Measurements from ENCODE around the gene CACNA1D. TPM values are rescaled to one million over a fixed set of nuclear protein-coding genes. Genes with fewer than 3 reads are reported as not detected.

The CACNA1D gene
- total RNA-seq, 4 donors from 2014 or later: 0.85 to 0.88 TPM; not detected in 2

DNA sequence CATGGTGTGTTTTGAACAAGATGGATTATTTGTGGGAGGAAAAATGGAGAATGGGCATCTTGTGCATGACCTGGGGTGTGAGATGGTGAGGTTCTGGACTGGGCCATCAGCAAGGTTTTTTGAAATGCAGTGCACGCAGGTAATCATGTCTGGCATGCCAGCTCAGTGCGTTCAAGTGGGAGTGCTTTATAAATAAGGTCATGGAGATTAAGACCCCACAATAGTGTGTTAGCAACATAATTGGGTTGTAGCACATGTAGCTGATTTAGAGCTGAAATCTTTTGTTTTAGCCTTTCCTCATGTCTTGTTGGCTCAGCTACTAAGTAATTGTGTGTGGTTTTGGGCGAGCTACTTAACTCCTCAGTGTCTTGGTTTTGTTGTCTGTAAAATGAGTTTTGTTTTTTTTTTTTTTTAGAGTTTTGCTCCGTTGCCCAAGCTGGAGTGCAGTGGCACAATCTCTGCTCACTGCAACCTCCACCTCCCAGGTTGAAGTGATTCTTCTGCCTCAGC is 3.9 kb upstream of the CACNA1D start:
- no peak for TF ChIP-seq CTCF (IDR thresholded peaks at IDR 0.05; ENCODE audit: low read depth)

- no peak for TF ChIP-seq CTCF (IDR thresholded peaks at IDR 0.05; ENCODE audit: low read depth)
Measured at GRCh38 chr3:53491276-53491675, 3.1 kb upstream of the CACNA1D start.

DNA sequence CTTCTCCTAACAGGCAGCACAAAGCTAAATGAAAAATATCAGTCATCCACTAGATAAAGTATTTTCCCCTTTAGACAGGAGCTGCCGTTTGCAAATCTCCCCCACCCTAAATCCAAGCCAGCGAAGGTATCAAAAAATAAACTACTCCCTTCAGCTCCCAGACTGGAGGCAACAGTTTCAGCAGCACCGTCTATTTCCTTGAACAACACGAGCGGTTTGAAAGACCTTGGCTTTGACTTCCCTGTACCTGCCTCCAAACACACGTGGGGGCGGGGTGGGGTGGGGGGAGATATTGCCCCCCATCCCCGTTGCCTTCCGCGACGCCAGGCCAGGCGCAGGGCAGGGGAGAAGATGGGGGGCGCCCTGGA is 832 bp upstream of the CACNA1D start:
- TF ChIP-seq CTCF (IDR thresholded peaks at IDR 0.05; ENCODE audit: low read depth): no peak

DNA sequence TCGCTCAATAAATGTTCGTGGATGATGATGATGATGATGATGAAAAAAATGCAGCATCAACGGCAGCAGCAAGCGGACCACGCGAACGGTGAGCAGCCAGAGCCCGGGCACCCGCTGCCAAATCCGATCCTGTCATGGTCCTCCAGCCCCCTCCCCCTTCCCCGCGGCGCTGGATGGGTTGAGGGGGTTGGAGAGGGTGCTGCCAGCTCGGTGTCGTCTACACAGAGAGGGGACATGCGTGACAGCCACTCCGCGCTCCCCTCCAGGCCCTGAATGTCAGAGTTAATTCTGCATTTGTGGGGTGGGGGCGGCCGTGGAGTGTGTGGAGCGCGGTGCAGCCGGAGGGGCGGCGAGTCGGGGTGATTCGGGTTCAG is 722 bp downstream of the CACNA1D start:
- no peak for TF ChIP-seq CTCF (IDR thresholded peaks at IDR 0.05; ENCODE audit: low read depth)

DNA sequence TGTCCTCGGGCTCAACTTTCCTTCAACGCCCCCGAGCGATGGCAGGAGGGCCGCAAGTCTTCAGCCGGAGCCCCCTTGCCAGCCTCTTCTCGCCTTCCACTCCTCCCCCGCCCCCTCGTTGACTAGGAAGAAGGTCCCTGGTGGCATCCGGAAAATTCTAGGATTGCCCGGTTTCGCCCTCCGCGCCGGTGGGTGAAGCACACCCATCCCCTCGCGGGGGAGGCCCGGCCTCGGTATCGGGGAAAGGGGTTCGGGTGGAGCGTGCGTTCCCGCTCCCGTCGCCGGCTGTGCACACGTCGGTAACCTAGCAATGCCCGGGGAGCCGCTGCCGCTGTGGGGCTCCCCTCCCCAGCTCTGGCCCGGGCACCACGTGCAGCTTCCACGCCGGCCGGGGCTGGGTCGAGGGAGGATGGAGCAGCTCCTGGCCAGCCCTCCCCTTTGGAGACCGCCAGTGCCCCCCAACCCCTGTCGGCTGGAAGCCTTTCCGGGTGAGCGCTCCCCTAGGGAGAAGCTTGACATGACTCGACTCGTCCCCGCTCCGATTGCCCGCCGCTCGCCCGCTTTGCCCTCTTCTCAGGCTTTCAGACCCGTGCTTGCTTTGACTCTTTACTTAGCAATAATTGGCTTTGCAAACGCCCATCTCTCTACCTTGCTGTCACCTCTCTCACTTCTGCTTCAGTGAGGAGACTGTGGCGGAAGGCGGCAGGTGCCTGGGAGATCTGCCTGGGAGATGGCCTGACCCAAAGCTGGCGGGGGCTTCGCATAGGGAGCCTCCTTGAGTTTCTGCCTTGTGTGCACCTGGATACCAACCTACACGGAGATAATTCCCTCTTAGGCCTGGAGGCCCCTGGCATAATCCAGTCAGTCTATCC is 1.3 kb downstream of the CACNA1D start:
- TF ChIP-seq CTCF (IDR thresholded peaks at IDR 0.05; ENCODE audit: low read depth): no peak

GRCh38 chr3:53496392-53496670 is 1.9 kb downstream of the CACNA1D start:
- no peak for TF ChIP-seq CTCF (IDR thresholded peaks at IDR 0.05; ENCODE audit: low read depth)

DNA sequence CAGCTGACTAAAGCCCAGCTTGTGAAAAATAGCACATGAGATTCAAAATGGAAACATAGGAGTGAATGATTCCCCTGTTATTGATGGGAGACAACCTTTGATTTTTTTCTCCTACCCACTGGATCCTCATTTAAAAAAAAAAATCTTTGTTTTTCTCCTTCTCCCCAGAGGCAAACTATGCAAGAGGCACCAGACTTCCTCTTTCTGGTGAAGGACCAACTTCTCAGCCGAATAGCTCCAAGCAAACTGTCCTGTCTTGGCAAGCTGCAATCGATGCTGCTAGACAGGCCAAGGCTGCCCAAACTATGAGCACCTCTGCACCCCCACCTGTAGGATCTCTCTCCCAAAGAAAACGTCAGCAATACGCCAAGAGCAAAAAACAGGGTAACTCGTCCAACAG is 2.6 kb downstream of the CACNA1D start:
- no peak for TF ChIP-seq CTCF (IDR thresholded peaks at IDR 0.05; ENCODE audit: low read depth)

All from subcutaneous adipose tissue (tissue), 4 donors.